COLO829 (cell line): ENCODE results near the gene KSR1.
"Not testable (repeated sequence)": the region's sequence is repeated elsewhere in the genome, so short reads cannot be mapped to it uniquely, and the experiment has no call there.

Experiments
- DNase-seq: peaks from one replicate; pipeline ENCODE4 v3.0.0; 2012; ENCODE audit warnings: low spot score

The KSR1 gene

DNA sequence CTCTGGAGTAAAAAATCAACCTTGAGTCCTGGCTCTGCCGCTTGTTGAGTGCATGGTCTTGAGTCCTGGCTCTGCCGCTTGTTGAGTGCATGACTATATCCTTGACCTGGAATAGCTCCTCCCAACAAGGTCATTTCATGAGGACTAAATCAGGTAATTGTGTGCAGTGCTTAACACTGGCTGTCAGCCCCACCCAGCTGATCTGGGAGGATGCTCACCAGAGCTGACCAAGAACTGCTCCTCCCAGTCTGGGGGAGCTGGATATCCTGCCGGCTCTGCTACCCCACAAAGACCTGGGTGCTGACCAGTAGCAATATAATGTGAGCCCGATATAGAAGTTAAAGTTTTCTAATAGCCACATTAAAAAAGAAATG, 154.0 kb downstream of the KSR1 start:
- DNase-seq = no peak

- DNase-seq = no peak
Observed at GRCh38 chr17:27612160-27612770, 156.0 kb downstream of the KSR1 start.

- no peak for DNase-seq
Observed at GRCh38 chr17:27613433-27613832, 157.2 kb downstream of the KSR1 start.

- DNase-seq = no peak
Observed at GRCh38 chr17:27615121-27615520, 158.9 kb downstream of the KSR1 start.

- DNase-seq = no peak
Observed at GRCh38 chr17:27616414-27616813, 160.2 kb downstream of the KSR1 start.

GRCh38 chr17:27618417-27618816, 162.2 kb downstream of the KSR1 start:
- no peak for DNase-seq

GRCh38 chr17:27620721-27621120, 164.5 kb downstream of the KSR1 start:
- no peak for DNase-seq

GRCh38 chr17:27621536-27621935, 165.3 kb downstream of the KSR1 start:
- no peak for DNase-seq

DNA sequence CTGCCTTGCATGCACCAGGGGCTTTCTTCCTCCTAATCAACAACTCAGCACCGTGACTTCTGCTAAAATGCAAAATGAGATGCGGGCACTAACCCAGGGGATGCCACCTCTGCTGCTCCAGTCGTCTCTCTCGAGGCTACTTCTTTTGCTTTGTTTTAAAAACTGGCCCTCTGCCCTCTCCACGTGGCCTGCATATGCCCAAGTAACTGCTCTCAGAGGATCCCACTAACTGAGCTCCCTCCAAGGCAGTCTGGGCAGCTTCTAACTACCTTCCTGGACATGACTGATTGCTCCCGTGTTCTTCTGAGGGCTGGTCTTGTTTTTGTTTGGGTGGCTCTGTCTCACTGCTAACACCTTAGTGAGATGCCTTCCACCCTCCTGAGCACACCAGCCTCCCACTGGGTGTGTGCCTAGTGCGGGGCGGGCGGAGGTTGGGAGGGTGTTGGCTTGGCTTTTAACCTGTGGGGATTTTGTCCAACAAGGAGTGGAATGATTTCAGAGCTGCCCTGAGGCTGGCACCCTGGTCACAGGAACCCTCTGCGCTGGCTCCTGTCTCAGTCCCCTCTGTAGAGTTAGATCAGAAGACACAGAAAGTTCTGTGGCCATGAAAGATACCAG, 165.8 kb downstream of the KSR1 start:
- no peak for DNase-seq

DNA sequence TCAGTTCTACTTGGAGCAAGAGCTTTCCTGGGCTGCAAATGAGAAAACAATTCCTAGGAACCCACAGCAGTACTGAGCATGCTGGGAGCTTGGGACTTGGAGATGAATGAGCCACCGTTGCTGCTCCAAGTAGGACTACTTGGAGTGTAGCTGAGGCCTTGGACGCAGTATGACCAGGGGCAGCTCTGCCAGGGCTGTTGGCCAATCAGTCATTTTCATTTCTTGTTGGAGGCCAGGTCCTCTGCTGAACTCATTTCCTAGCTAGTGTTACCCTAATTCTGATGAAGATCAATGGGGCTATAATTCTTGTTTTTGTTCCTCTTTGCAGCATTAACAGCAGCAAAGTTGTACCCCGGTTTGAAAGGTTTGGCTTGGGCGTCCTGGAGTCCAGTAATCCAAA, 166.7 kb downstream of the KSR1 start:
- no peak for DNase-seq

DNA sequence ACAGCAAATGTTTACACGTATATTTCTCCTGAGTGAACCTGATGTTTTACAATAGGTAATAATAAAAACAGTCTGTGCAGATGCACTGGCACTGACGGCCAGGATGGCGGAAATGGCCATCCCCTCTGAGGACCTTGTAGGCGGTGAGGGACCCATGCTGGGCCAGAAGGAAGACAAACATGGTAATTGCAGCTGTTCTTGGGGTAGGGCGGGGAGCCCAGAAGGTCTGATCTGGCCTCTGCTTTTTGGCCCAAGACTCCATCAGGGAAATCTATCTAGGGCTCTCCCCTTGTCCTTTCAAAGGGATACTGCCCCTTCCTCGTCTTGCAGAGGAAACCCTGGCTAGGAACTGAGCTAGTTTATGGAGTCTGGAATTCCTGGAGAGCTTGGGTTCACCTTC, 167.4 kb downstream of the KSR1 start:
- DNase-seq = no peak

- DNase-seq = no peak
Observed at GRCh38 chr17:27624539-27624938, 168.3 kb downstream of the KSR1 start.

GRCh38 chr17:27625856-27626255, 169.6 kb downstream of the KSR1 start:
- DNase-seq = no peak

DNA sequence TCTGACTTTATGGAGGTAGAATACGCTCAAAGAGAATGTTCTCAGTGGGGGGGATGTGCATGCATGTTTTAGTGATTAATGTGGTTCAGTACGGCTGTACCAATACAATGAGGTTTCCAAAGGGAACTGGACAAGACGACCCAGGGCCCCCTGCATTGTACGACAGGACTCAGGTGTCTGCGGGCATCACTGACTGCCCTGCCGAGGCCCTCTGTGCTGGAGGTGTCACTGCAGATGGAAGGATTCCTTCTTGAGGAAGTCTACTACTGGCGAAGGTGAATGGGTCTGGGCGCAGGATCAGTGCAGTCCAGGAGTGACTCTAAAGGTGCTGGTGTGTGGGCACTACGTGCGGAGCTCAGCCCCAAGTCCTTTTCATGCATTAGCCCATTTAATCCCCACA, 171.3 kb downstream of the KSR1 start:
- DNase-seq = no peak

DNA sequence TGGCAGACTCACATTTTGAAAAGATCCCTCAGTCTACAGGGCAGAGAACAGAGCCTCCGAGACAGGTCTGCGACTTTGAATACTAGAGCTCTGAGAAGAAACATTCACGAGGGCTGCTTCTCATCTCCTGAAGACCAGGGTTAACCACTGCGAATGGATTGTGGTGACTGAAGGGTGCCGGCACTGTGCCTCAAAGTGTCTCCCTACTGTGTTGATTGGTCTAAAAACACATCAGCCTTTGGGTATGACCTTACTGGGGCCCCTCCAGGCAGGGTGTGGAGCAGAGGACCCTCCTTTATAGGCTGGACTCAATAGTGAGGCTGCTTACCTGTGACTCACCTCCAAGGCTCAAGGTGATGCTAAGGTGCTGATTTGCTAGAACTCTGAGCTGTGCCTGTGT, 172.1 kb downstream of the KSR1 start:
- DNase-seq = no peak

- peak; percentile 25 for DNase-seq
Observed at GRCh38 chr17:27629260-27629659, 173.0 kb downstream of the KSR1 start.

DNA sequence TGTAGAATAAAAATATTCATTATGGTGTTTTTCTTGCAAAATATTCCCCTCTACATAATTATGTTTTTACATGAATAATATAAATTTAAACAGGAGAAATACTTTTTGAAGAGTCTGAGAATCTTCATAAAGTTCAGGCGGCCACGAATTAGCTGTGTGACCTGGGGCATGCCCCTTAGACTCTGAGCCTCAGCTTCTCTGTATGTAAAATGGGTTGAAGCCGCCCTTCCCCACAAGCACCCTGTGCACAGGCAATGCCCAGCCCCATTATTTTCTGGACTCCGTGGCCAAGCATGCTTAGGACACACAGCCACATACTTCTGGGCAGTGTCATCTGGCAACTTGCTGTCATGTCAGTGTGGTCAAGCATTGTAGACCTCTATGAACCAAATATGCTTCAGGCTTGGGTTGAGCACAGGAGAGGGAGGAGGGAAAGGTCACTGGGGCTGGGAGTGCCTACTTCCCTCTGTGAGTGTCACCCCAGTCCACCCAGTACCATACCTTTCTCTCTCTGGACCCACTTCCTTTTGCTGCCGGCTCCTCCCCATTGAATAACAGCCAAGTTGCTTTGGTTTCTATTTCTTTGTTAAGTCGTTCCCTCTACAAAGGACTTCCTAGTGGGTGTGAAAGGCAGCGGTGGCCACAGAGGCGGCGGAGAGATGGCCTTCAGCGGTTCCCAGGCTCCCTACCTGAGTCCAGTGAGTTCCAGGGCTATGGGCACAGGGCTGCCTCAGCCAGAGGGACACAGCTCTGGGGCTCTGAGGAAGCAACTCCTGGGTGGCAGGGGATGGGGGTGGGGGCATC, 174.6 kb downstream of the KSR1 start, which contains the start of gene LGALS9:
TSS of gene LGALS9 (plus strand) at position 582 of the 804 bp plus-strand sequence. CDS start at position 660, 78 bp downstream.
- DNase-seq = no peak

DNA sequence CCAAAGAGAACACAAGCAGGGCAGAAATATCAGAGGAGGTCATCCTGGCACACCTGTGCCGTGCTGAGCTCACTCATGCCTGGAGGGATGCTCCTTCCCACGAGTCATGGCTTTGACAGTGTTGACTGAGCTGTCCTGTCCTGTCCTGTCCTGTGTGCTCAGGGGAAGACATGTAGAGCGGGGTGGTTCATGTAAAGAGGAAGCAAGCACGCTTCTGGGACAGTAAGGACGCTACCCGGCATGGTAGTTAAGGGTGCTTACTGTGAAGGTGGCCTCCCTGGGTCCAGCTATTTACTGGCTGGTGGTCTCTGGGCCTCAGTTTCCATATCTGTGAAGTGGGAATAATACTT, 175.1 kb downstream of the KSR1 start:
- DNase-seq = no peak

- DNase-seq = no peak
Observed at GRCh38 chr17:27631897-27632725, 175.9 kb downstream of the KSR1 start.

- DNase-seq = not testable (repeated sequence)
Observed at GRCh38 chr17:27632766-27633165, 176.5 kb downstream of the KSR1 start.

DNA sequence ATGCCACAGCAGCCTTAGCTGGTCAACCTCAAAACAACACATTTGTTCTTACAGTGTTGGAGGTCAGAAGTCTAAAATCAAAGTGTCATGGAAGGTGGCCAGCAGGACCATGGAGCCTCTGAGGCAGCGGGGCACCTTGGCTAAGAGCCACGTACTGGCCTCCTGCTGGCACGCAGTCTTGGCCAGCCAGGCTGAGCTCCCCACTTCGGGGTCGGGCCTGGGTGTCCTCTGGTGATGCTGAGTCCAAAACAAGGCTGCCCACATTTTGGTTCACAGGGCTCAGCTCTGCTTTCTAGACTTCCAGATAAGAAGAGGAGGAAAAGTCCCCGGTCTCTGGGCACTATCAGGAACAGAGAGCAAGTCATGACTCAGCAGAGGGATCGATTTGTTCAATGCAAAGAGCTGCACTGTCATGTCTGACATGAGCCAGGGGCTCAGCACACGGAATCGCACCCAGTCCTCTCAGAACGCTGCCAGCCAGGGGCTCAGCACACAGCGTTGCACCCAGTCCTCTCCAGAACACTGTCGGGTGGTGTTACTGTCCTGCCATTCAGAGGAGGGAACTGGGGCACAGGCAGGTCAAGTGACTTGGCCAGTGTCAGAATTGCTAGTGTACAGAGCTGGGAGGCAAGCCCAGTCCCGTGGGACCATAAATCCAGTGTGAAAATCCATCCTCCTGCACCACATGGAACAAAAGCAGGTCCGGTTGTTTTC, 177.2 kb downstream of the KSR1 start:
- DNase-seq = no peak

- DNase-seq = no peak
Observed at GRCh38 chr17:27634026-27634335, 177.7 kb downstream of the KSR1 start.
